Gastroesophageal sphincter (tissue), 4 donors: ENCODE data around the gene EPHA10. TPM values are rescaled to one million over a fixed set of nuclear protein-coding genes. Genes with fewer than 3 reads are reported as not detected.

ENCODE experiments used
- ATAC-seq: fragments of 150-250 bp; one replicate; pipeline ENCODE4 v1.9.1; 2016; ENCODE audit warnings: mild to moderate bottlenecking, moderate library complexity
- H3K27ac ChIP-seq, 4 donors: fragments of 200-600 bp; sonication (generic) in 3 of 4; 1 replicate in 3 of 4; 2 replicates in 1 of 4; pipeline ENCODE4 v1.5.1; 2016 to 2019
- H3K27me3 ChIP-seq: fragments of 200-600 bp; sonication (generic); one replicate; pipeline ENCODE4 v1.5.1; 2019
- H3K36me3 ChIP-seq, 2 donors: fragments of 200-600 bp; sonication (generic); one replicate each; pipeline ENCODE4 v1.5.1; 2019; ENCODE audit warnings: control low read depth in 1 of 2
- H3K4me1 ChIP-seq, 3 donors: fragments of 200-600 bp; sonication (generic); 1 replicate in 2 of 3; 2 replicates in 1 of 3; pipeline ENCODE4 v1.5.1; 2016 to 2019; ENCODE audit warnings: control low read depth in 2 of 3
- H3K4me3 ChIP-seq, 2 donors: fragments of 200-600 bp; sonication (generic); one replicate each; pipeline ENCODE4 v1.5.1; 2019; ENCODE audit warnings: mild to moderate bottlenecking in 1 of 2, moderate library complexity in 1 of 2
- H3K9me3 ChIP-seq, 3 donors: fragments of 200-600 bp; sonication (generic); one replicate each; pipeline ENCODE4 v1.5.1; 2017 to 2019; ENCODE audit warnings: control low read depth in 2 of 3
- EP300 ChIP-seq: sonication (generic); formaldehyde crosslinking; IDR thresholded peaks from one replicate; pipeline ENCODE4 v1.6.1; 2017; ENCODE audit warnings: antibody characterized with exemption, mild to moderate bottlenecking
- POLR2A ChIP-seq, 2 donors: fragments of 450-650 bp; IDR thresholded peaks; one replicate each; pipeline ENCODE4 v1.6.1; 2017; ENCODE audit warnings: antibody characterized with exemption in 2 of 2, mild to moderate bottlenecking in 2 of 2, moderate library complexity in 1 of 2
- POLR2AphosphoS5 ChIP-seq: sonication (generic); formaldehyde crosslinking; IDR thresholded peaks from one replicate; pipeline ENCODE4 v1.6.1; 2017; ENCODE audit warnings: antibody characterized with exemption
- WGBS, 2 donors: methylation state at CpG; one replicate each; pipeline ENCODE4 v1.1.5; 2018; ENCODE audit warnings: low coverage in 1 of 2; 5-methylcytosine and 5-hydroxymethylcytosine counted together
- total RNA-seq, 4 donors: library from RNA; depleted of rRNA; stranded (reverse); fragments of >200 nt; gene quantifications; one replicate each; pipeline ENCODE4 v1.1.0, GENCODE V29; 2016
- TF ChIP-seq, protein P1 (sequence below), 4 experiments: fragments of 200-600 bp in 2 of 4; fragments of 450-650 bp in 2 of 4; sonication (generic) in 1 of 4; IDR thresholded peaks; one replicate each; pipeline ENCODE4 v1.5.1; 2017 to 2019; ENCODE audit warnings: antibody characterized with exemption in 4 of 4, mild to moderate bottlenecking in 2 of 4, moderate library complexity in 2 of 4

The EPHA10 gene
- total RNA-seq, 4 donors from 2014 or later = 0.12 to 0.93 (median 0.51) TPM

DNA sequence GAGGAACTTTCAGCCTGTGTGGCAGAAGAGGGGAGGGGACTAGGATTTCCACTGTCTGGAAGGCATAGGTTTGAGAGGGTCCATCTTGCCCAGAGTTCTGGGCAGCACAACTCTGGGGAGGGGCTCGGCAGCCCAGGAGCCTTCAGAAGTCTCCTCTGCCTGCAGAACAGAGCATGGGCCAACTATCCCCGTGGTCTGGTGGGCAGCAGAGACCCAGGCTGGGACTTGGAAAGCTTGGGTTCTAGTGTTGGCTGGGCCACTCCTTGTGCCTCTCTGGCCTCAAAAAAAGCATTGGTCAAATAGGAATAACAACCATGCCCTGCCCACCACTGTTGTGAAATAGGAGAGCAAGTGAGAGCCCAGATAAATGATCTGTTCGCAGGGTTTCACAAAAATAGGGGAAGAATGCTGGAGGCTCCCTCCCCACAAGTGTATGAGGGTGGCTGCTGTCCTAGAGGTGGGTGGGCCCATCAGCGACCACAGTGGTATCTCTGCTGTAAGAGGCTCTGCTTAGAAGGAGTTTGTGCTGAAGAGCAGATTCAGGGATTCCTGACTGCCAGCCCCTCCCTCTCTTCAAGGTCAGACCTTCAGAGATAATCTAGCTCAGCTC is 8.9 kb downstream of the EPHA10 start:
- TF ChIP-seq POLR2A (IDR thresholded peaks at IDR 0.05) = no peak
- no peak for TF ChIP-seq POLR2AphosphoS5
- TF ChIP-seq, protein P1, sequence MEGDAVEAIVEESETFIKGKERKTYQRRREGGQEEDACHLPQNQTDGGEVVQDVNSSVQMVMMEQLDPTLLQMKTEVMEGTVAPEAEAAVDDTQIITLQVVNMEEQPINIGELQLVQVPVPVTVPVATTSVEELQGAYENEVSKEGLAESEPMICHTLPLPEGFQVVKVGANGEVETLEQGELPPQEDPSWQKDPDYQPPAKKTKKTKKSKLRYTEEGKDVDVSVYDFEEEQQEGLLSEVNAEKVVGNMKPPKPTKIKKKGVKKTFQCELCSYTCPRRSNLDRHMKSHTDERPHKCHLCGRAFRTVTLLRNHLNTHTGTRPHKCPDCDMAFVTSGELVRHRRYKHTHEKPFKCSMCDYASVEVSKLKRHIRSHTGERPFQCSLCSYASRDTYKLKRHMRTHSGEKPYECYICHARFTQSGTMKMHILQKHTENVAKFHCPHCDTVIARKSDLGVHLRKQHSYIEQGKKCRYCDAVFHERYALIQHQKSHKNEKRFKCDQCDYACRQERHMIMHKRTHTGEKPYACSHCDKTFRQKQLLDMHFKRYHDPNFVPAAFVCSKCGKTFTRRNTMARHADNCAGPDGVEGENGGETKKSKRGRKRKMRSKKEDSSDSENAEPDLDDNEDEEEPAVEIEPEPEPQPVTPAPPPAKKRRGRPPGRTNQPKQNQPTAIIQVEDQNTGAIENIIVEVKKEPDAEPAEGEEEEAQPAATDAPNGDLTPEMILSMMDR (IDR thresholded peaks at IDR 0.05) = no peak
- no peak for TF ChIP-seq EP300
- H3K36me3 ChIP-seq = no peaks in the 10 kb centered on the region
- H3K27ac ChIP-seq = no peak overlapping the region
- H3K4me1 ChIP-seq = peaks cover 0 to 17% (median 0%) of the 10 kb centered on the region in 3 donors
- H3K27me3 ChIP-seq = peaks cover 99% of the 10 kb centered on the region
- ATAC-seq = no peak
- no peaks in the 10 kb centered on the region for H3K9me3 ChIP-seq
- H3K4me3 ChIP-seq = no peak overlapping the region
- 39% methylated on average over 2 of the region's 4 CpGs; no CpG with 5 or more reads in 1 of the 2 donors for WGBS, 2 donors

DNA sequence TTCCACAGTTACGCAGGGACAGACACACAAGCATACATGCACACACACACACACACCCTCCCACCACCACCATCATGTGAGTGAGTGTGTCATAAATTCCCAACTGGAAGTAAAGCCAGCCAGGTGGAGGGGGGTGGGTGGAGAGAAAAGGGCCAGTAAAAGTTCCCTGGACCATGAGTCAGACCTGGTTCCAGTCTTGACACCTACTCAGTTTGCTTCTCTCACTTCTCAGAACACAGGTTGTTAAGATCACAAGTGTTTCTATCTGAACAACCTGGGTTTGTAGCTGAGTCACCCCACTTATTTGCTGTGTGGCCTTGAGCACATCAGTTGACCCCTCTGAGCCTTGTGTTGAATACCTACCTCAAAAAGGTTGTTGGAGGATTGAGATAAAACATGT is 9.6 kb downstream of the EPHA10 start:
- no peak overlapping the region for H3K27ac ChIP-seq
- no peaks in the 10 kb centered on the region for H3K9me3 ChIP-seq
- 29 to 100% methylated on average over 1 of the region's 1 CpG for WGBS, 2 donors
- peaks cover 99% of the 10 kb centered on the region for H3K27me3 ChIP-seq
- H3K36me3 ChIP-seq = no peaks in the 10 kb centered on the region
- TF ChIP-seq, protein P1 (IDR thresholded peaks at IDR 0.05) = no peak
- no peak for TF ChIP-seq EP300
- no peak for TF ChIP-seq POLR2AphosphoS5
- TF ChIP-seq POLR2A (IDR thresholded peaks at IDR 0.05) = no peak
- H3K4me1 ChIP-seq = peaks cover 0 to 17% (median 0%) of the 10 kb centered on the region in 3 donors
- no peak overlapping the region for H3K4me3 ChIP-seq
- ATAC-seq = no peak

DNA sequence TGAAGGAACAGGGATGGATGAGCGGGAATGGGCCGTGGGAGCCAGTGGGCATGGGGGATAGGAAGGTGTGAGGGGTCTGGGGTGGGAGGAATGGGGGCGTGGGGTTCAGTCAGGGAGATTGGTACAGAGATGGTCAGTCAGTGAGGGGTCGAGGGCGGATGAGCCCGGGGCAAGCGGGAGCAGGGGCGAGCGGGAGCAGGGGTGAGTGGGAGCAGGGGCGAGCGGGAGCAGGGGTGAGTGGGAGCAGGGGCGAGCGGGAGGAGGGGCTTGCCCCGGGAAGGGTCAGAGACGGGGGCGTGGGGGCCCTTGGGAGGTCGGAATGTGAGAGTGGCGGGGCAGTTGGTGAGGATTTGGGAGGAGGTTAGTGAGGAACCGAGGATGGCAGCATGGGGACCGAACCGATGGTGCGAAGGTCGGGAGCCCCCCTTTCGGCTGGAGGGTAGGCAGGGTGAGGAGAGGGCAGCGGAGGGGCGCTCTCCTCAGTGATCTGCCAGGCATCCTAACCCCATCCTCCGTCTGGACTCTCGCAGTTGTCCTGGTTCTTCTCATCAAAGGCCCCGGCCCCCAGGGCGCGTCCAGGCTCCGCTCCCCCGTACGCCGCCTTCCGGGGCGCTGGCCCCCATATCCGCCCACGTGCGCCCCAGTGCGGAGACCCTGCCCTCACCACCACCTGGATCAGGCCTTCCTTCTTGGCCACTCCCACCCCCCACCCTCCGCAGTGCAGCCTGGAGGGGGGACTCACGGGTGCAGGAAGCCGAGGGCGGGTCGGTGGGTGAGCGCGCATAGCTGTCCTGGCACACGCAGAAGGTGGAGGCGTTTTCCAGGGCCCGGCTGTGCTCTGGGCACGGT is 11.2 kb downstream of the EPHA10 start:
- Histone ChIP-seq H3K36me3 (no peaks in the 10 kb centered on the region), H3K27ac (no peak overlapping the region), H3K4me1 (peaks cover 0 to 17% (median 0%) of the 10 kb centered on the region in 3 donors), H3K27me3 (peaks cover 99% of the 10 kb centered on the region), H3K4me3 (peak overlapping the region in 1 of 2 donors; percentile 46), H3K9me3 (no peaks in the 10 kb centered on the region)
- WGBS, 2 donors = 2 to 6% methylated on average over 18 to 22 of the region's 52 CpGs
- ATAC-seq = no peak
- no peak for TF ChIP-seq POLR2A (IDR thresholded peaks at IDR 0.05)
- no peak for TF ChIP-seq EP300
- TF ChIP-seq, protein P1 (IDR thresholded peaks at IDR 0.05) = no peak
- no peak for TF ChIP-seq POLR2AphosphoS5

DNA sequence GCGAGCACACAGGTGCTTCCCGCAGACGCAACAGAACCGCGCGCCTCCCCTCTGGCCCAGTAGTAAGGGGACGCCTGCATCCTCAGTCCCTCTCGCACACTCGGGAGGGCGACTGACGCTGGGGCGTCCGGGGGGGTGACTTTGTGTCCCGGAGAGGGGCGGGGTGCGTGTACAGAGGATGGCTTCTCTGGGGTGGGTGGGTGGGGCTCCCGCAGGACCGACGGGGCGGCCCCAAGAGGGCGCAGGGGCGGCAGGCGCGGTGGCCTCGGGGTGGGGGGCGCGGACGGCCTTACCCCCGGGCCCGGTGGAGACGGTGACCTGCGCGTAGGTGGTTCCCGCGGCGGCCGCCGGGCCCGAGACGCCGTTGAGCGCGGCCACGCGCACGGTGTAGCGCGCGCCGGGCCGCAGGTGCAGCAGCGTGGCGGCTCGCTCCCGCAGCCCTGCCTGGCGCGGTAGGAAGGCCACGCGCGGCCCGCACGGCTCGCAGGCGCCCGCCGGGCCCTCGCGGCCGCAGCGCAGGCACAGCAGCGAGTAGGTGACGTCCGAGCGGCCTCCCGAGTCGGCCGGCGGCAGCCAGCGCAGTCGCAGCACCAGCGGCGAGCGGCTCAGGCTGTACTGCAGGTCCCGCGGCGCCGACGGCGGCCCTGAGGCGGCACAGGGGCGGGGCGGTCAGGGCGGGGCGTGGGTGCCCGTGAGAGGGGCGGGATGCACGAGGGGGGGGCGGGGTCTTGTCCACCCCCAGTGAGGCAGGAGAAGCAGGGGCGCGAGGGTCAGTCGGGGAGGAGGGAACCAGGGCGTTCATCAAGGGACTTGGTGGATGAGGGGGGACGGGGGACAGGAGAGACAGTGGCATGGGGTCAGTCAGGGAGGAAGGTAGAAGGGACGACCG is 12.1 kb downstream of the EPHA10 start:
- Histone ChIP-seq H3K9me3 (no peaks in the 10 kb centered on the region), H3K36me3 (no peaks in the 10 kb centered on the region), H3K27me3 (peaks cover 97% of the 10 kb centered on the region), H3K4me1 (peaks cover 0 to 17% (median 0%) of the 10 kb centered on the region in 3 donors), H3K4me3 (peak overlapping the region in 1 of 2 donors; percentile 46), H3K27ac (no peak overlapping the region)
- TF ChIP-seq, protein P1 (IDR thresholded peaks at IDR 0.05) = no peak
- TF ChIP-seq POLR2AphosphoS5 (no peak), POLR2A (IDR thresholded peaks at IDR 0.05) (no peak), EP300 (no peak)
- WGBS, 2 donors = 4 to 9% methylated on average over 5 to 7 of the region's 105 CpGs
- peak; percentile 22 for ATAC-seq
